ENCODE measurements around the gene C6orf136. TPM values are rescaled to one million over a fixed set of nuclear protein-coding genes. Genes with fewer than 3 reads are reported as not detected.

Gene C6orf136
- total RNA-seq, 4 donors from 2014 or later, result 35.5 to 111 (median 83.8) TPM

DNA sequence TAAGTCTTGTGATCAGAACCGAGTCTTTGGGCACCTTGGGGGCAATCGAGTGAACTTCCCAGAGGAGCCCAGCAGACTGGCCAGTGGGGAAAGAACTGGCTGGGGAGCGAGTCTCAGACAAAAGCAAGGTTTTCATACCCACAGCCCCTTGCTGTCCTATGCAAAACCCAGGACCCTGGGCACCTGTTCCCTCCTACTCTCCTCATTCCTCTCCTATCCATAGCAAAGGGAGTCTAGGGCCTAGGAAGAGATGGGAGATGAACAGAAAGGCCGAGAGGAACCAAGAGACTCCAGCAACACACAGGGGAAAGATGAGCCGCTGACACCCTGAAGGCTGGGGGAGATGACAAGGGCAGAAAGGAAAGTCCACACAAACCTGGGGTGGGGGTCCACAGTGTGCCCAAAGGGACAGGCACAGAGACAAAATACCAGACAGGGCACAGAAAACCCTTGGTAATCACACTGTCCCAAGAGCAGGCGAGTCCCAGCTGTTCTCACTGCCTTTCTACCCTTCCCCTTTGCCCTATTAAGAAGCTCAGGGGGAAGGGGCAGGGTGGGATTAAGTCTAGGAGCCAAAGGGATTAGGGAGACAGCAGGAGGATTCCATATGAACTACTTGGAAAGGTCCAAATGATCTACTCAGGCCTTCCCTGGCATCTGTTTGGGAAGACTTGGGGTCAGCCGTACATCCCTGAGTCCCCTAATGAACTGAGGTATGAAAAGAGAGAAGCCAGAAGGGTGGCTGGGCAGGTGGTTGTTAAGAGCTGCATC is 33.0 kb downstream of the C6orf136 start:
- Histone ChIP-seq H3K36me3 (peaks cover 0 to 24% (median 0%) of the 10 kb centered on the region in 3 donors), H3K9me3 (no peaks in the 10 kb centered on the region), H3K27ac (peak overlapping the region; percentile 22 to 98 (median 64)), H3K27me3 (no peaks in the 10 kb centered on the region), H3K4me3 (peak overlapping the region; percentile 6 to 78 (median 56)), H3K4me1 (peaks cover 0 to 41% (median 9%) of the 10 kb centered on the region in 4 donors)
- no peak for DNase-seq
- TF ChIP-seq POLR2A (IDR thresholded peaks at IDR 0.05), result no peak
- TF ChIP-seq, protein P1, sequence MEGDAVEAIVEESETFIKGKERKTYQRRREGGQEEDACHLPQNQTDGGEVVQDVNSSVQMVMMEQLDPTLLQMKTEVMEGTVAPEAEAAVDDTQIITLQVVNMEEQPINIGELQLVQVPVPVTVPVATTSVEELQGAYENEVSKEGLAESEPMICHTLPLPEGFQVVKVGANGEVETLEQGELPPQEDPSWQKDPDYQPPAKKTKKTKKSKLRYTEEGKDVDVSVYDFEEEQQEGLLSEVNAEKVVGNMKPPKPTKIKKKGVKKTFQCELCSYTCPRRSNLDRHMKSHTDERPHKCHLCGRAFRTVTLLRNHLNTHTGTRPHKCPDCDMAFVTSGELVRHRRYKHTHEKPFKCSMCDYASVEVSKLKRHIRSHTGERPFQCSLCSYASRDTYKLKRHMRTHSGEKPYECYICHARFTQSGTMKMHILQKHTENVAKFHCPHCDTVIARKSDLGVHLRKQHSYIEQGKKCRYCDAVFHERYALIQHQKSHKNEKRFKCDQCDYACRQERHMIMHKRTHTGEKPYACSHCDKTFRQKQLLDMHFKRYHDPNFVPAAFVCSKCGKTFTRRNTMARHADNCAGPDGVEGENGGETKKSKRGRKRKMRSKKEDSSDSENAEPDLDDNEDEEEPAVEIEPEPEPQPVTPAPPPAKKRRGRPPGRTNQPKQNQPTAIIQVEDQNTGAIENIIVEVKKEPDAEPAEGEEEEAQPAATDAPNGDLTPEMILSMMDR (IDR thresholded peaks at IDR 0.05), result no peak

DNA sequence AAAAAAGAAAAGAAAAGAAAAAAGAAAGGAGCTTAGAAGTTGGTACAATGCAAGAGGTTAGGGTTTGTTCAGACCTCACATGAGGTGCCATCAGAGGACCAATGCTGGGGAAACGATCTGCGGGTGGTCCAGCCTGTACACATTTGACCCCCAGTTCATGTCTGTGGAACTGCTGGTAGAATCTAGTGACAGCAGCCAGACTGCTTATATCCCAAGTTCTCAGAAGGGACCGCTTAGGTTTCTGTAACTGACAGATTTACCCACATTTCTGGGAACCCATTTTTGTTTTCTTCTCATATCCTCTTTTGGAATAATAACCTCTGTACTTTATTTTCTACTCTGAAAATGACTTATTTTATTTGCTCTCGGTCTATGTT is 34.8 kb downstream of the C6orf136 start:
- Histone ChIP-seq H3K4me3 (peak overlapping the region; percentile 72 to 78 (median 74)), H3K4me1 (peaks cover 0 to 41% (median 9%) of the 10 kb centered on the region in 4 donors)

DNA sequence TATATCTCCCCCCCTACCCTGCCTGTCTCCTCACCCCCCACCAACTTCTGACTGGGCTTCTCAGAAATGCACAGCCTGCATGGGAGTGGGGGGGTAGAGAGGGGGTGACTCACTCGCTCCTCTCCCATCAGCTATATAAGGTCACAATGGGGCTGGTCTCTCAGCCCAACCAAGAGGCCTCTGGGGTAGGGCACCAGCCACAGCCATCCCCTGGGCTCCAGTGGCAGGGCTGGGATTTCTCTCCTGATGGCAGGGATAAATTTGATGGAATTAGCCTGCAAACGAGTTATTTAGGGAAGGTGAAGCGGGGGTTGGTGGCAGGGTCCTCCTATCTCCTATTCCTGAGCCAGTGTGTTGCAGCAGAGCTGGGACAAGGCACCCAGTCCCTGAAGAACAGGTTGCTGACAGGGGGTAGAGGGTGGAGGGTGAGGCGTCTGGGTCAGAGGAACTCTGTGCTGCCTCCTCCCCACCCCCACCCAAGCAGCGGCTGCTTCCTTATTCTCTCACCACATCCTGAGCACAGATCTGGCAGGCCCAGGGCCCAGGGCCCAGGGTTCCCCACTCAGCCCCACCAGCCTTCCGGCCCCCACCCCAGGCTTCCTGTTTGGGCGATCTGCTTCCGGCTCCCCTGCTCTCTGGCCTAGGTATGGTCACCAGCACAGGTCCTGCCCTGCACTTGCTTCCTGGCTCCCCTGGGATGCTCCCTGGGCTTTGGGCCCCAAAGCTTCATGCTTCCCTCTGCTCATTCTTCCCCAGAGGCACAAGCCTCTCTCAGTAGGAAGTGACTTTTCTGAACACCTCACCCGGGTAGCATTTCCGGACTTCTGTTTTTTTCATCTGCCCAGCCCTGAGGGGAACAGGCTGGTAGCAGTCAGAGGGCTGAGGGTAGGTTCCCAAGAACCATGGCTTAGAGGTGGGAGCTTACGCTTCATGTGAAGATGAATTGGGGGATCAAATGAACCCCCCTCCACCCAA is 35.5 kb downstream of the C6orf136 start:
- TF ChIP-seq, protein P1 (IDR thresholded peaks at IDR 0.05), result no peak
- peak in 1 of 2 donors; percentile 21 for TF ChIP-seq POLR2A (IDR thresholded peaks at IDR 0.05)
- Histone ChIP-seq H3K27me3 (no peaks in the 10 kb centered on the region), H3K27ac (peak overlapping the region; percentile 86 to 98 (median 94)), H3K9me3 (no peaks in the 10 kb centered on the region), H3K4me3 (peak overlapping the region; percentile 72 to 78 (median 74)), H3K36me3 (peaks cover 0 to 14% (median 0%) of the 10 kb centered on the region in 3 donors), H3K4me1 (peaks cover 0 to 42% (median 10%) of the 10 kb centered on the region in 4 donors)
- peak; percentile 73 to 97 (median 97) for DNase-seq

More for the DNA sequence above, 34.8 kb downstream of the C6orf136 start:
- TF ChIP-seq, protein P1 (IDR thresholded peaks at IDR 0.05), result no peak
- TF ChIP-seq POLR2A (IDR thresholded peaks at IDR 0.05), result no peak
- Histone ChIP-seq H3K9me3 (no peaks in the 10 kb centered on the region), H3K27ac (peak overlapping the region; percentile 86 to 98 (median 94)), H3K36me3 (peaks cover 0 to 20% (median 0%) of the 10 kb centered on the region in 3 donors), H3K27me3 (no peaks in the 10 kb centered on the region)
- DNase-seq, result no peak

DNA sequence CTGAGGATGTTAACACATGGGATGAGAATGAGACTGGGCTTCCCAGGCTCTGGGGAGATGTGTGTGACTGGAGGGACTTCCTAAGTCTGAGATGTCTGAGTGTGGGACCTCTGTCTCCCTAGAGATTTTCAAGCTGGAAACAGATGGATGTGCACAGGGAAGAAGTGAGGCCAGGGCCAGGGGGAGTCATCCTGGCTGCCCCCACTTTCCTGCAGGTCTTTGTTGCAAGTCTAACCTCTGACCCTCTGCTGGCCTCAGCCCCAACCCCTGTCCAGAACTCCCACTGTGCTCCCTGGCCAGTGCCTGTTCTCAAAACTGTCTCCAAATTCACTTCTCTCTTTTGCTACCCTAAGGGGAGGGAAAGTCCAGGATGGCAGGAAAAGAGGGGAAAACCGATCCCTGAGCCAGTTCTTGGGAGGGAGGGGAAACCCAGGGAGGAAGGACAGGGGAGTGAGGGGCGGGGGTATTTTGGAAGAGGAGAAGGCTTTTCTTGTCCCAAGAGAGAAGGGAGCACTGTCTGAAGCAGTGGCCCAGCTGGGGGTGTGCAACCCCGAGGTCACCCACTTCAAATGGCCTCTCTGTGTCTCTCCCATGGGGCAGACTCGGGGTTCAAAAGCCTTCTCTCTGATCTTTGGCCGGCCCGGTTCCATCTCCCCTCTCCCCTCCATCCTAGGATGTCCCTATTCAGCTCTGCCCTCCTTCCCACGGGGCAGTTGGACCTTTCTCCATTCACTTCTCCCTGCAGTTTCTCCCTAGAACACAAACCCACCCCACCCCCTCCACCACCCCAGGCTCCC is 36.4 kb downstream of the C6orf136 start:
- Histone ChIP-seq H3K4me1 (peaks cover 0 to 52% (median 19%) of the 10 kb centered on the region in 4 donors), H3K27ac (peak overlapping the region; percentile 86 to 98 (median 94)), H3K36me3 (peaks cover 0 to 5% (median 0%) of the 10 kb centered on the region in 3 donors), H3K27me3 (no peaks in the 10 kb centered on the region), H3K9me3 (no peaks in the 10 kb centered on the region), H3K4me3 (peak overlapping the region; percentile 72 to 78 (median 74))
- TF ChIP-seq POLR2A (IDR thresholded peaks at IDR 0.05), result no peak
- TF ChIP-seq, protein P1 (IDR thresholded peaks at IDR 0.05), result no peak
- no peak for DNase-seq

DNA sequence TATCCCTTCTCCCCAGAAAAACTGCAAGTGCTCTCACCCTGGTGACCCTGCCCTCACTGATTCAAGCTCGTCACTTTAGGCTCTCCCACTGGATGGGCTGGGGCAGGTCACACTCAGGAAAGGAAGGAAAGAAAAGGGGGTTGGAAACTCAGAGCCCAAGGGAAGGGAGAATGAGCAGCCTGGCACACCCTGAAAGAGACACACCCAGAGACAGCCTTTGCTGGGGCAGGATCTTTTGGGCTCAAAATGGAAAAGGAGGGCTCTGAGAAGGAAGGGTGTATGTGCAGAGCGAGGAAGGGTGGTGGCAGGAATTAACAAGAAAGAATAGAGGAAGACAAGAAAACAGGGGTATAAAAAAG is 37.0 kb downstream of the C6orf136 start:
- DNase-seq, result no peak
- H3K27ac ChIP-seq, result peak overlapping the region; percentile 86 to 98 (median 94)
- peak overlapping the region; percentile 72 to 78 (median 74) for H3K4me3 ChIP-seq
- TF ChIP-seq POLR2A (IDR thresholded peaks at IDR 0.05), result no peak
- TF ChIP-seq, protein P1 (IDR thresholded peaks at IDR 0.05), result no peak
- H3K27me3 ChIP-seq, result no peaks in the 10 kb centered on the region
- peaks cover 0 to 52% (median 22%) of the 10 kb centered on the region in 4 donors for H3K4me1 ChIP-seq
- H3K36me3 ChIP-seq, result no peaks in the 10 kb centered on the region
- H3K9me3 ChIP-seq, result no peaks in the 10 kb centered on the region

Measured in Peyer's patch (tissue), 4 donors.